Right ventricle myocardium inferior (tissue), 1 donor: ENCODE measurements around the gene PFKL. TPM values are rescaled to one million over a fixed set of nuclear protein-coding genes. Genes with fewer than 3 reads are reported as not detected.
A peak's percentile ranks its signal among the peaks of the same experiment; 100 is the strongest.

Experiments used
- ATAC-seq: fragments of 200-7000 bp; cut with Tn5 transposase; one replicate; pipeline ENCODE4 v1.9.1; 2020; ENCODE audit warnings: mild to moderate bottlenecking, moderate library complexity
- DNase-seq: peaks from one replicate; pipeline ENCODE4 v3.0.0; 2021; ENCODE audit errors: missing footprints
- intact Hi-C: fragments of 100-400 bp; cut with DNase I; formaldehyde crosslinking; loops from one replicate; pipeline ENCODE4 v1.11.0; 2022
- total RNA-seq: library from RNA; stranded (reverse); fragmentation: NEBNext Ultra II Directional; extraction: Animal tissue kit (Norgen Biotek cat#: 25700); gene quantifications from one replicate; pipeline ENCODE4 v1.2.1, GENCODE V29; 2021
- donor health status: DM: no; HTN: yes; CAD: no; lungs with severe emphysema.

PFKL gene
- total RNA-seq, 1 donor from 2014 or later, result 52.5 TPM

- intact Hi-C loops, result no loop called here
- peak; percentile 32 for ATAC-seq
Observed at GRCh38 chr21:44304877-44305293, 5.0 kb downstream of the PFKL start.

DNA sequence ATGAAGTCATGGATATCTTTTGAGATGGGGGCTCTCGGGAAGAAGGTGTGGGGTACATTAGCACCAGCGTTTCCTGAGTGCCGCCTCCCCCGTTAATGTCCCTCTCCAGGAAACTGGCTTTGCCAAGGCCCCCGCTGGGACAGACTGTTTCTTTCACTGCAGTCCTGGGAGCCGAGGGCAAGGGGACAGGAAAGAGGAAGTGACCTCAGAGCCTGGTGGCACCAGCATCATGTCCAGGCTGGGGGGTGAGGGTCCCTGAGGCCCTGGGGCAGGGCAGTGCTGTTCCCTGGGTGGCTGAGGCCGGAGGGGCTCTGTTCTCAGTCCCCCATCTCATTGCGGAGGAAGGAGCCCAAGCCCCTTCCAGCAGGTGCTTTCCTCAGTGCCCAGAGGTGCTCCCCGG, 5.8 kb downstream of the PFKL start:
- no peak for ATAC-seq
- intact Hi-C loops, result no loop called here
- no peak for DNase-seq

More at GRCh38 chr21:44304877-44305293, 5.0 kb downstream of the PFKL start:
- DNase-seq, result no peak

DNA sequence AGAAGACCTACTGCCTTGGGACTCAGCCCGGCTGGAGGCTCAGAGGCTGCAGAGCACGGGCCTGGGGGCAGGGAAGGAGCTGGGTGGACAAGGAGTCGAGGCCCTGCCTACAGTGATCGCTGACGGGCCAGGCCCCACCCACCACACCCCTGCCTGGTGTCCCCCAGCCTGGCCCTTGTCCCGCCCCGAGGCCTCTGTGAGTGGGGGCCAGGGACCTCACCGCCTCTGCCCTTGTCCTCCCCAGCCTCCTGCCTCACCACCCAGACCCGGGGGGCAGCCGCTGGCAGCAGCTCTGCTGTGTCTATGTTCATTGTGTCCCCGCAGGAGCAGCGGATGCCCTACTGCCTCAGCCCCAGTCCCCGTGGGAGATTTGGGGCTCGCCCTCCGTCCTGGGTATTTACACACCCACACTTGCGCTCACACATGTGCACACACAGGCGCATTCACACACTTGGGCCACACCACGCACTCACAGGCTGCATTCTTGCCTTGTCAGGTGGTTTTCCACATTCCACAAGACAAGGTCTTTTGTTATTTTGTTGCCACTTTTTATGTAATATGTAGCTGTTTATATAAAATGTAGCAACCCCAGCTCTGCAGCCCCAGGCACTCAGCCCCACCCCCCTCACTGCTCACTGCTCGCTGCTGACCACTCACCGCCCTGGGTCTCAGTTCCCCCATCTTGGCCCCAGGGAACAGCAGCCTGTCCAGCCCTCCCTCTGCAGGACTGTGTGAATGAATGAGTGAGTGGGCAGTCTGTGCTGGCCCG, 7.3 kb downstream of the PFKL start:
- no peak for DNase-seq
- intact Hi-C loops, result no loop called here
- ATAC-seq, result no peak

DNA sequence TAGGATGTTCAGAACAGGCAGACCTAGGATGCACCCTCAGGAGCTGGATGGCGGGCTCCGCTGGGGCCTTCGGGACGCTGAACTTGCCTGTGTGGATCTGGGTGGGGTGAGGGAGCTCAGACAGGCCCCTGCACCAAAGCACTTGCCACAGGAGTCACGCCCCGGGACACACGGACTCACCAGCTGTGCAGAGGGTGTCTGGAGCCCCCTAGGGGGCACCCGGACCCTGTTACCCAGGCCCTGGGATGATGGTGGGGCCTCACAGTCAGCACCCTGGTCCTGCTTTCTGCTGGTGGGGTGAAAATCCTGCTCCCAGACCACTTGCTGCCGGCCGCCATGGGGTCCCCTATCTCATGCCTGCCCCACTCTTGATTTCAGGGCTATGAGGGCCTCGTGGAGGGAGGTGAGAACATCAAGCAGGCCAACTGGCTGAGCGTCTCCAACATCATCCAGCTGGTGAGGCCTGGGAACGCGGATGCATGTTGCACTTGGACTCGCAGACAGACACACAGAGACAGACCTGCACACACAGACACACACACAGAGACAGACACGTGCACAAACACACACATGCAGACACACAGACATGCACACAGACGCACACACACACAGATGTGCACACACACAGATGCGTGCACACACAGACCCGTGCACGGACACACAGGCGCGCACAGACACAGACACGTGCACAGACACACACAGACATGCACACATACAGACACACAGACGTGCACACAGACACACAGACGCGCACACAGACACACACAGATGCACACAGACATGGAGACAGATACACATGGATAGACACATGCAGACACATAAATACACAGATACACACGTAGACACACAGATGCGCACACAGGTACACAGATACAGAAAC, 11.0 kb downstream of the PFKL start:
- intact Hi-C loops, result no loop called here
- ATAC-seq, result no peak
- no peak for DNase-seq

GRCh38 chr21:44312089-44312488, 12.2 kb downstream of the PFKL start:
- intact Hi-C loops, result no loop called here
- ATAC-seq, result no peak
- no peak for DNase-seq

DNA sequence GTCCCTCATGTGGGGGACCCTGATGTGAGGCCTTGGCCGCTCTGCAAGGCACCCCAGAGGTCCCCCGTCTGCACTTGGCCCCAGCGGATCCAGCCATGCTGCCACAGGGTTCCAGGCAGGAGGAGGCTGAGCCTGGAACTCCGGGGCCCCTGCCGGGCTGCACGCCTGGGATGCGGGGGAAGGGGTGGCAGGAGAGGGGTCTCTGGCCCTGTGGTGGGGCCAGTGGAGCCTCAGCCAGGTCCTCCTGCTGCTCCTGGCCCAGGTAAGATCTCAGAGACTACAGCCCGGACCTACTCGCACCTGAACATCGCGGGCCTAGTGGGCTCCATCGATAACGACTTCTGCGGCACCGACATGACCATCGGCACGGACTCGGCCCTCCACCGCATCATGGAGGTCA, 12.9 kb downstream of the PFKL start:
- DNase-seq (no peak), ATAC-seq (no peak)
- intact Hi-C loops, result no loop called here

GRCh38 chr21:44313451-44313850, 13.6 kb downstream of the PFKL start:
- intact Hi-C loops, result no loop called here
- DNase-seq (no peak), ATAC-seq (no peak)

GRCh38 chr21:44314128-44314527, 14.3 kb downstream of the PFKL start:
- intact Hi-C loops, result no loop called here
- ATAC-seq, result no peak
- no peak for DNase-seq

DNA sequence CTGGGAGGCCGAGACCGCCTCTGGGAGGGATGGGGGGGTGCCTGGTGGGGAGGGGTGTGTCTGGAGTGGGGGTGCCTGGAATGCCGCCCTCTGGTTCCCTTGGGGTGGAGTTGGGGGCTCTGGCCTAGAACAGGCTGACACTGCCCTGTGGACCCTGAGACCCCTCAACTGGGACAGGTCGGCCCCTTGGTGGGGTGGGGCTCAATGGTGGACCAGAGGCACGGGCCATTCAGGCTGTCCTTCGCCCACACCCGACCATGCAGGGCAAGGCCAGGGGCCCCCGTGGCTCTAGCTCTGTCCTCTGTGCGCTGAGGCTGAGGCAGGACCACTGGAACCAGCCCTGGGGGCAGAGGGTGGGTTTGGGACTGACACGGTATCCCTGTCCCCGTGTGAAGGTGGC, 14.7 kb downstream of the PFKL start:
- intact Hi-C loops, result no loop called here
- no peak for ATAC-seq
- DNase-seq, result no peak

DNA sequence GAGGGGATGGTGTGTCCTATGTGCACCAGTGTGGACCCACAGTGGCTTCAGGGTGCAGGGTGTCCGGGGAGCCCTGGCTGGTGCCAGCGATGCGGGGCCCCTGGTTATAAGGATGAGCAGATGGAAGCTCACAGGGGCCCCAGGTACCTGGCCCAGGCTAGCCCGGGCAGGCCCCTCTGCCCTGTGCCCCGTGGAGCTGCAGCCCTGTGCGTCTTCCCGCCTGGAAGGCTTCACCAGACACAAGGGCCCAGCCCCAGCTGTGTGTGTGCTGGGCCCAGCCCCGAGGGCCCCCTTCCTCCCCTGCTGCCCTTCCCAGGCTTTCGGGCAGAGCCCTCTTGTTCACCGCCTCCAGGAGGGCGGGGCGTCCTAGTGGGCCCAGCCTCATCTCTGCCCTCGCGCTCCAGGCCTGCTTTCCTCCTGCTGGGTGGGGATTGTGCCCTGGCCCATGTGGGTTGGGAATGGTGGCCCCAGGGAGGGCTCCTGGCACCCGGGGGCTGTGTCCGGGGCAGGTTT, 15.9 kb downstream of the PFKL start:
- DNase-seq (no peak), ATAC-seq (no peak)
- intact Hi-C loops, result no loop called here

DNA sequence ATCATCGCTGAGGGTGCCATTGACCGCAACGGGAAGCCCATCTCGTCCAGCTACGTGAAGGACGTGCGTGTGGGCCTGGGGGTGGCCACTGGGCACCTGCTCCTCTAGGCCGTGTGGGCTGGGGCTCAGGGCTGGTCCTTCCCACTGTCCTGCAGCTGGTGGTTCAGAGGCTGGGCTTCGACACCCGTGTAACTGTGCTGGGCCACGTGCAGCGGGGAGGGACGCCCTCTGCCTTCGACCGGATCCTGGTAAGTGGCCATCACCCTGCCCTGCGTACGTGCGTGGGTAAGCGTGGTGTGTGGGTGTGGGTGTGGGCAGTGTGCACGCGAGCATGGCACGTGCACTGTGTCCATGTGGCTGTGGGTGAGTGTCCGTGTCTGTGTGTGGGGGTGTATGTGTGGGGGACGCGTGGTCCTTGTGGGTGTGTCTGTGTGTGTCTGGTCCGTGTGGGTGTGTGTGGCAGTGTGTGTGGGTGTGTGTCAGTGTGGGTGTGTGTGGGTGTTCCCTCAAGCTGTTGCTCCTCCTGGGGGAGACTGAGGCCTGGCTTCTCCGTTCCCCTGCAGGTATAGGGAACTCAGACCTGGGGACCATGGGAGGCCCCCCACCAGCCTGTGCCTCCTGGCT, 16.5 kb downstream of the PFKL start:
- intact Hi-C loops, result no loop called here
- DNase-seq (peak; percentile 70), ATAC-seq (no peak)

DNA sequence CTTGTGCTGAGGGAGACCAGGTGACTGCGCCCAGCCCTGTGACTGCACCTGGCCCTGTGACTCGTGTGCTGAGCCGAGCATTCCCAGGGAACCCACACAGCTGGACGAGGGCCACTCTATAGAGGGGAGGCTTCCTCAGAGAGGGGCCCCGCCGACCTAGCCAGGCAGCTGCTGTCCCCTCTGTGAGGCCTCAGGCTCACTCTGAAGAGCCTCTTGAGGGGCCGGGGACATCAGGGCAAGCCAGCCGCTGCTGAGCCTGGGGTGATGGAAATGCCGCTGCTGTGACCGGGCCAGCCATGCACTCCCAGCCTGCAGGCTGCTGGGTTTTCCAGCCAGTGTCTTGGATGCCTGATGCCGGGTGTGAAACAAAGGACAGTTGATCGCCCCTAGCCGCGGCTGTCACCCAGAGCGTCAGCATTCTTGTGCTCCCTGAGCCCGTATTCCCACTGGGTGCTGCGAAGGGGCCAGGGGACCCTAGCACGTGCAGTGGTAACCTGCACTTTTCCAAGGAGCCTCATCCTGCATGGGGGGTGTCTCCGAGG, 17.5 kb downstream of the PFKL start:
- intact Hi-C loops, result no loop called here
- DNase-seq (no peak), ATAC-seq (no peak)

DNA sequence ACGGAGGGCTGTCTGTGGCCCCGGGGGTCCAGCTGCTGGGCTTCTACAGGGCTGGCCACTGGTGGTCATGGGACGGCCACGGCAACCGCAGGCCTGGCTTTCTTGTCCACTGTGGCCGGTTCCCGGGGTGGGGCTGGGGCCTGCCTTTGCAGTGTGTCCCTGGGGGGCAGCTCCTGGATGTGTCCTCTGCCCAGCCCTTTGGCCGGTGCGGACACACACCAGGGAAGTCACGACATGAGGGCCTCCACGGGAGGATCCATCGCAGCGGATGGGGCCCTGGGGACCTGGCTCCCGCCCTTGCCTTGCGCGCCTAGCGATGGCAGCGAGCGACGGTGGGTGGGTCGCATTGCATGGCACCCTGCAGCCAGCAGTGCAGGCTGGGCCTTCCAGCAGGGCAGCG, 18.0 kb downstream of the PFKL start:
- intact Hi-C loops, result no loop called here
- no peak for ATAC-seq

DNA sequence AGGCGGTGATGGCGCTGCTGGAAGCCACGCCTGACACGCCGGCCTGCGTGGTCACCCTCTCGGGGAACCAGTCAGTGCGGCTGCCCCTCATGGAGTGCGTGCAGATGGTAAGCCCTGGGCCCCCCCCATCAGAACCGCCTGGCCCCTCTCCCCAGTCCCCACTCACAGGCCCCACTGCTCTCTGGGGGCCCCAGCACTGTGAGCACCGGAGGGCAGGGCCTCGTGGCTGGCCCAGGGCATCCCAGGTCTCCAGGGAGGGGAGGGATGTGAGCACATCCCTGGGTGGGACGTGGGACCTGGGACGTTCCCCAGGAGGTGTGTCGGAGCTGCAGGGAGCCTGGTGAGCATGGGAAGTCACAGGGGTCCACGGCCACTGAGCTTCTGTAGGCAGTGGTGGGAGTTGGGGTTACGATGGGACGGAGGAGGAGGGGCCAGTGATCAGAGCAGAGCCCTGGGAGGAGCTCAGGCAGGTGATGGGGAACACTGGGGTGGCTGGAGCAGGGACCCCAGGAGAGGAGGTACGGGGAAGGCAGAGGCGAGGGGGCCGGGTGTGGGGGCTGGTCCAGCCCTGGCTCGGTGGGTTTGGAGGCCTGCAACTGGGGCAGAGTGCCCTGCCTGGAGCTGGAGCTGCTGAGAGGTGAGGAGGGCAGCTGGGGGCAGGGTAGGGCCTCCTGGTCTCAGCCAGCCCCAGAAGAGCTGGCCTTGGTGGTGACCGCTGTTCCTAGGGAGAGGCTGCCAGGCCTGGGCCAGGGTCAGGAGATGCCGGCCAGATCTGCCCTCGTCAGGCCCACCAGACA, 18.8 kb downstream of the PFKL start:
- DNase-seq, result no peak
- ATAC-seq, result no peak
- intact Hi-C loops, result no loop called here

More for the DNA sequence above, 18.0 kb downstream of the PFKL start:
- DNase-seq, result no peak

- intact Hi-C loops, result no loop called here
- DNase-seq (no peak), ATAC-seq (no peak)
Observed at GRCh38 chr21:44319407-44320065, 19.7 kb downstream of the PFKL start.

DNA sequence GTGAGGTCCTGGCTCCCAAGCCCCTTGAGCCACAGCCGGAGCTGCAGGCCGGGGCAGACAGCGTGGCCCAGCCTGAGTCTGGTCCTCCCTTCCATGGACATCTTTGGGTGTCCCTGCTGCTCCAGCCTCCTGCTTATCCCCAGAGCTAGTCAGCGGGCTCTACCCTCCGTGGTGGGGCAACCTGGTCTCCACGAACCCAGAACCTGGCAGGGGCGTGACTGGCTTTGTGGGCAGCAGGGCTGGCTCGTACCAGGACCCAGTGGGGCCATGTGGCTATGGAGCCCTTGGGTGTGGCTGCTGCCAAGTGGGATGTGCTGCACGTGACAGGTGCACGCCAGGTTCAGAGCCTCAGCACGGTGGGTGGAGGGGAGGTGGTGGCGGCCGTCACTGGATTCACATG, 21.0 kb downstream of the PFKL start:
- ATAC-seq (no peak), DNase-seq (no peak)
- intact Hi-C loops, result no loop called here

DNA sequence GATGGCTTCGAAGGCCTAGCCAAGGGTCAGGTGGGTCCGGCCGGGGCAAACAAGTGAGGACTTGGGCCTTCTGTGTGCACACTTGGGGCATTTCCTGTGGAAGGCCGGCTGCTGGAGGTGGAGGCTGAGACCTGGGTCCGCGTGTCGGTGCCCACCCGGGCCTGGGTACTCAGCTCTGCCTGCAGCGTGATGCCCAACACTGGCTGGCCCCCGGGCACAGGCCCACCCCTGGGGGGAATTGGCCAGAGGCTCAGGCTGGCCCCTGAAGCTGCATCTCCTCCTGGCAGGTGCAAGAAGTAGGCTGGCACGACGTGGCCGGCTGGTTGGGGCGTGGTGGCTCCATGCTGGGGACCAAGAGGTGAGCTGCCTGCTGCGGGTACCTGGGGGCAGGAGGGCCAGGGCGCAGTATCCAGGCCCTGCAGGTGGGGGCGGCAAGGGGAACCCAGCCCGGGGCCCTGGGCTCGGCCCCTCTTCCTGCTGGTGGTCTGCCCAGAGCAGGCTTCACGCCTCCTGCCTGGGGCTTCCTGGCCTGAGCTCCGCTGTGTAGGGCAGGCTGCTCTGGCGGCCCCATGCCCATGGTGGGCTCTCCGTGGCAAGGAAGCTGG, 22.1 kb downstream of the PFKL start:
- ATAC-seq (no peak), DNase-seq (peak; percentile 56)
- intact Hi-C loops, result no loop called here
